GM19372 (cell line): ENCODE results near the gene YIF1A.
"Not testable (repeated sequence)": the region's sequence is repeated elsewhere in the genome, so short reads cannot be mapped to it uniquely, and the experiment has no call there.

Experiments
- ATAC-seq: cut with Tn5 transposase; IDR thresholded peaks from one replicate; pipeline ENCODE4 v1.9.1; 2021; ENCODE audit warnings: mild to moderate bottlenecking, low read depth, moderate library complexity; ENCODE audit not compliant: unreplicated experiment

The YIF1A gene

GRCh38 chr11:66258473-66258893, 30.5 kb downstream of the YIF1A start:
- no peak for ATAC-seq

GRCh38 chr11:66253081-66253480, 35.9 kb downstream of the YIF1A start:
- ATAC-seq = not testable (repeated sequence)

- ATAC-seq = no peak
These were observed 37.1 kb downstream of the YIF1A start for GRCh38 chr11:66251809-66252208.

GRCh38 chr11:66248903-66249302, 40.0 kb downstream of the YIF1A start:
- ATAC-seq = no peak

- ATAC-seq = no peak
These were observed 41.1 kb downstream of the YIF1A start for GRCh38 chr11:66247801-66248200.

GRCh38 chr11:66247295-66247694, 41.6 kb downstream of the YIF1A start:
- ATAC-seq = no peak

- ATAC-seq = no peak
These were observed 45.0 kb downstream of the YIF1A start for GRCh38 chr11:66243782-66244535.

- no peak for ATAC-seq
These were observed 46.7 kb downstream of the YIF1A start for GRCh38 chr11:66242095-66242765.

- ATAC-seq = no peak
These were observed 48.2 kb downstream of the YIF1A start for GRCh38 chr11:66240781-66241136.

- no peak for ATAC-seq
These were observed 48.8 kb downstream of the YIF1A start for GRCh38 chr11:66239998-66240780.

- no peak for ATAC-seq
These were observed 49.4 kb downstream of the YIF1A start for GRCh38 chr11:66239511-66239910.

GRCh38 chr11:66238786-66239413, 50.0 kb downstream of the YIF1A start:
- ATAC-seq = no peak

- ATAC-seq = no peak
These were observed 51.1 kb downstream of the YIF1A start for GRCh38 chr11:66237867-66238266.

GRCh38 chr11:66235141-66235540, 53.8 kb downstream of the YIF1A start:
- ATAC-seq = no peak
